H1 (cell line): ENCODE measurements around the gene MRPL45. TPM values are rescaled to one million over a fixed set of nuclear protein-coding genes. Genes with fewer than 3 reads are reported as not detected.
"Not testable (repeated sequence)": the region's sequence is repeated elsewhere in the genome, so short reads cannot be mapped to it uniquely, and the experiment has no call there.

Source experiments
- CTCF ChIA-PET: fragments of 300-600 bp; sonication (Branson Sonifier 250); formaldehyde crosslinking; loops from one replicate; lab custom pipeline; 2021; ENCODE audit not compliant: partially characterized antibody; lab: Charles Lee
- POLR2A ChIA-PET: fragments of 300-600 bp; sonication (Branson Sonifier 250); formaldehyde crosslinking; loops from one replicate; lab custom pipeline; 2021; ENCODE audit warnings: inconsistent platforms; ENCODE audit not compliant: partially characterized antibody; lab: Charles Lee
- DNase-seq, 2 experiments: peaks; one replicate each; pipeline versions ENCODE4 v3.0.0 to v3.0.0-alpha.2; 2010 to 2022; ENCODE audit warnings: low spot score in 2 of 2, low read depth in 1 of 2, mixed read lengths in 1 of 2
- FAIRE-seq: peaks from 2 replicates; lab custom pipeline; 2011; peaks lifted over from hg19 to GRCh38; lab: Jason Lieb, UNC
- H2AFZ ChIP-seq: 2 replicates; pipeline ENCODE4 v1.8.1; 2012; ENCODE audit warnings: low read length, inconsistent platforms
- H2AK5ac ChIP-seq: 2 replicates; pipeline ENCODE4 v1.6.1; 2013; ENCODE audit warnings: low read depth, low read length
- H2BK120ac ChIP-seq: replicated peaks from 2 replicates; pipeline ENCODE3; 2013; ENCODE audit warnings: low read depth, low read length, inconsistent platforms
- H2BK12ac ChIP-seq: 2 replicates; pipeline ENCODE4 v1.6.1; 2013; ENCODE audit warnings: low read depth, low read length
- H2BK15ac ChIP-seq: 2 replicates; pipeline ENCODE4 v1.6.1; 2013; ENCODE audit warnings: low read length
- H2BK20ac ChIP-seq: 2 replicates; pipeline ENCODE4 v1.6.1; 2013; ENCODE audit warnings: low read length
- H2BK5ac ChIP-seq: 2 replicates; pipeline ENCODE4 v1.6.1; 2013; ENCODE audit warnings: low read depth, low read length
- H3K14ac ChIP-seq: 2 replicates; pipeline ENCODE4 v1.6.1; 2013; ENCODE audit warnings: inconsistent platforms; ENCODE audit not compliant: insufficient read length
- H3K18ac ChIP-seq: 2 replicates; pipeline ENCODE4 v1.6.1; 2013; ENCODE audit warnings: low read length; ENCODE audit errors: extremely low read depth
- H3K23ac ChIP-seq: 2 replicates; pipeline ENCODE4 v1.6.1; 2013; ENCODE audit warnings: inconsistent platforms; ENCODE audit not compliant: insufficient read length
- H3K23me2 ChIP-seq: 2 replicates; pipeline ENCODE4 v1.6.1; 2013; ENCODE audit warnings: low read depth, low read length
- H3K27ac ChIP-seq: 2 replicates; pipeline ENCODE4 v1.6.1; 2011; ENCODE audit warnings: low read depth, low read length, inconsistent platforms
- H3K27me3 ChIP-seq, 4 experiments: replicated peaks in 1 of 4; 1 replicate in 1 of 4; 2 replicates in 3 of 4; pipeline versions ENCODE4 v1.6.1 to v1.8.1; 2011 to 2013; ENCODE audit warnings: low read length in 3 of 4, mild to moderate bottlenecking in 3 of 4, inconsistent platforms in 2 of 4, mixed read lengths in 2 of 4, moderate library complexity in 1 of 4; ENCODE audit not compliant: control insufficient read depth in 3 of 4, insufficient read depth in 3 of 4; ENCODE audit errors: extremely low read depth in 1 of 4
- H3K36me3 ChIP-seq, 4 experiments: 2 replicates each; pipeline versions ENCODE4 v1.6.1 to v1.8.1; 2011 to 2013; ENCODE audit warnings: mild to moderate bottlenecking in 4 of 4, low read length in 3 of 4, moderate library complexity in 2 of 4, control low read depth in 1 of 4, inconsistent platforms in 1 of 4; ENCODE audit not compliant: insufficient read depth in 4 of 4, control insufficient read depth in 2 of 4
- H3K4ac ChIP-seq: replicated peaks from 2 replicates; pipeline ENCODE3; 2013; ENCODE audit warnings: low read length, low read depth, mixed read lengths, inconsistent platforms; ENCODE audit not compliant: insufficient read length
- H3K4me1 ChIP-seq, 4 experiments: replicated peaks in 1 of 4; 1 replicate in 1 of 4; 2 replicates in 3 of 4; pipeline versions ENCODE4 v1.6.1 to v1.8.1; 2011 to 2013; ENCODE audit warnings: low read length in 3 of 4, inconsistent platforms in 2 of 4, mixed read lengths in 1 of 4; ENCODE audit not compliant: insufficient read depth in 4 of 4, control insufficient read depth in 3 of 4
- H3K4me2 ChIP-seq, 2 experiments: 2 replicates each; pipeline versions ENCODE4 v1.6.1 to v1.8.1; 2011 to 2013; ENCODE audit warnings: low read depth in 2 of 2, low read length in 2 of 2, control low read depth in 1 of 2, inconsistent platforms in 1 of 2, mild to moderate bottlenecking in 1 of 2; ENCODE audit not compliant: insufficient read depth in 1 of 2
- H3K4me3 ChIP-seq, 4 experiments: fragments of 200-600, 300-600 bp in 1 of 4; sonication (generic), shearing (Covaris generic), sonication (Bioruptor Twin) in 1 of 4; 2 replicates each; pipeline versions ENCODE4 v1.5.1 to v1.8.1; 2011 to 2016; ENCODE audit warnings: low read length in 4 of 4, low read depth in 3 of 4, control low read depth in 2 of 4, inconsistent platforms in 2 of 4, mild to moderate bottlenecking in 2 of 4, mixed read lengths in 1 of 4, moderate library complexity in 1 of 4; ENCODE audit not compliant: insufficient read depth in 2 of 4; ENCODE audit errors: extremely low read depth in 1 of 4
- H3K56ac ChIP-seq: replicated peaks from 2 replicates; pipeline ENCODE3; 2013; ENCODE audit warnings: low read depth, mild to moderate bottlenecking, mixed read lengths, low read length, inconsistent platforms; ENCODE audit not compliant: insufficient read length
- H3K79me1 ChIP-seq: 2 replicates; pipeline ENCODE4 v1.6.1; 2013; ENCODE audit warnings: low read depth, low read length, control low read depth
- H3K79me2 ChIP-seq, 2 experiments: 2 replicates each; pipeline versions ENCODE4 v1.6.1 to v1.8.1; 2012 to 2013; ENCODE audit warnings: low read length in 2 of 2, mild to moderate bottlenecking in 2 of 2, inconsistent platforms in 1 of 2; ENCODE audit not compliant: insufficient read depth in 2 of 2, control insufficient read depth in 1 of 2
- H3K9ac ChIP-seq, 4 experiments: replicated peaks in 1 of 4; 1 replicate in 1 of 4; 2 replicates in 3 of 4; pipeline versions ENCODE4 v1.6.1 to v1.8.1; 2011 to 2013; ENCODE audit warnings: low read depth in 3 of 4, low read length in 3 of 4, control low read depth in 2 of 4, mild to moderate bottlenecking in 2 of 4, moderate library complexity in 2 of 4, inconsistent platforms in 1 of 4; ENCODE audit errors: extremely low read depth in 1 of 4
- H3K9me3 ChIP-seq, 2 experiments: 2 replicates each; pipeline versions ENCODE4 v1.6.1 to v1.8.1; 2012 to 2013; ENCODE audit warnings: mild to moderate bottlenecking in 2 of 2, moderate library complexity in 2 of 2, control low read depth in 1 of 2, inconsistent platforms in 1 of 2, low read depth in 1 of 2, low read length in 1 of 2, mixed read lengths in 1 of 2; ENCODE audit not compliant: insufficient read depth in 2 of 2
- H4K20me1 ChIP-seq, 2 experiments: replicated peaks in 1 of 2; 2 replicates each; pipeline versions ENCODE3 to v1.8.1; 2011 to 2013; ENCODE audit warnings: inconsistent platforms in 2 of 2, low read length in 2 of 2, mild to moderate bottlenecking in 1 of 2; ENCODE audit not compliant: insufficient read depth in 2 of 2, control insufficient read depth in 1 of 2
- H4K5ac ChIP-seq: 2 replicates; pipeline ENCODE4 v1.6.1; 2013; ENCODE audit warnings: low read length, low read depth, mixed read lengths, inconsistent platforms; ENCODE audit not compliant: insufficient read length
- H4K8ac ChIP-seq: 2 replicates; pipeline ENCODE4 v1.8.0; 2013; ENCODE audit warnings: mild to moderate bottlenecking, moderate library complexity, low read length, inconsistent platforms; ENCODE audit not compliant: insufficient read depth; ENCODE audit errors: extremely low read depth
- H4K91ac ChIP-seq: replicated peaks from 2 replicates; pipeline ENCODE3; 2013; ENCODE audit warnings: low read length, mixed read lengths, inconsistent platforms; ENCODE audit not compliant: insufficient read length
- RAD21 ChIP-seq, 2 experiments: IDR thresholded peaks in 1 of 2; conservative IDR thresholded peaks in 1 of 2; 2 replicates each; pipeline ENCODE4 v1.6.1; 2011; ENCODE audit warnings: low read depth in 2 of 2, low read length in 2 of 2, improper control_type of control experiment in 1 of 2, inconsistent platforms in 1 of 2, mild to moderate bottlenecking in 1 of 2, moderate library complexity in 1 of 2
- WGBS, 2 experiments: shearing (Covaris generic) in 1 of 2; methylation state at CpG; one replicate each; pipeline versions ENCODE4 v1.1.6 to v1.1.7; 2013 to 2015; ENCODE audit warnings: low lambda C conversion rate in 2 of 2, mixed read lengths in 2 of 2, inconsistent platforms in 1 of 2, low coverage in 1 of 2, missing lambda C conversion rate in 1 of 2; ENCODE audit not compliant: insufficient replicate concordance in 2 of 2, insufficient coverage in 1 of 2, insufficient read length in 1 of 2; ENCODE audit errors: extremely low coverage in 1 of 2, missing lambda C conversion rate in 1 of 2; 5-methylcytosine and 5-hydroxymethylcytosine counted together
- polyA plus RNA-seq, 7 experiments: library from polyadenylated mRNA; depleted of rRNA in 3 of 7; stranded (reverse) in 5 of 7; unstranded in 2 of 7; fragments of >200 nt in 5 of 7; fragments of 200-250 nt in 2 of 7; gene quantifications; 1 replicate in 5 of 7; 2 replicates in 1 of 7; 4 replicates in 1 of 7; pipeline versions ENCODE4 v1.2.1 to v1.2.3, GENCODE V29; 2011 to 2013; ENCODE audit warnings: missing spikeins in 2 of 7, mixed read lengths in 2 of 7
- total RNA-seq: library from RNA; stranded (reverse); fragmentation: NEBNext Ultra II Directional; extraction: Animal tissue kit (Norgen Biotek cat#: 25700); gene quantifications from 2 replicates; pipeline ENCODE4 v1.2.1, GENCODE V29; 2021
- TF ChIP-seq, protein P1 (sequence below), 3 experiments: IDR thresholded peaks; 1 replicate in 2 of 3; 2 replicates in 1 of 3; pipeline versions ENCODE4 v1.5.1 to v1.6.1; 2011; ENCODE audit warnings: low read length in 3 of 3, mild to moderate bottlenecking in 3 of 3, inconsistent platforms in 2 of 3, low read depth in 1 of 3, moderate library complexity in 1 of 3; ENCODE audit not compliant: insufficient read depth in 1 of 3; ENCODE audit errors: control extremely low read depth in 1 of 3

Gene MRPL45
- total and polyA plus RNA-seq, 2 of the 8 experiments (the other 6 are each of a cell fraction or from before 2014, with no cell fraction given): 65.6 to 71.7 TPM

DNA sequence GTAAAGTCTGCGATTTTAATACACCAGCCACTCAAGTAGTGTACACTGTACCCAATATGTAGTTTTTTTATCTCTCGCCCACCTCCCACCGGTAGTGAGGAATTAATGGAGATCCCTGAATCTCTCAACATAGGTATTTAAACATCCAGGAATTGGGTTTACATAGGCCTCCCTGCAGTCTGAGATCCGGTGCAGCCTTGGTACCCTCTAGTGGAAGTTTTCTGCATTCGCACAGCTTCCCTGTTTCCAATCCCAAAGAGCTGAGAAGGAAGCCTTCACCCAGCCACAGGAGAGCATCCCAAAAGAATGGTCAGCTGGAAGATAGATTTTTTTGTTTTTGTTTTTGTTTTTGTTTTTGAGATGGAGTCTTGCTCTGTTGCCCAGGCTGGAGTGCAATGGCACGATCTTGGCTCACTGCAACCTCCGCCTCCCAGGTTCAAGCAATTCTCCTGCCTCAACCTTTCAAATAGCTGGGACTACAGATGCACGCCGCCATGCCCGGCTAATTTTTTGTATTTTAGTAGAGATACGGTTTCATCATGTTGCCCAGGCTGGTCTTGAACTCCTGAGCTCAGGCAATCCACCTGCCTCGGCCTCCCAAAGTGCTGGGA lies 8.6 kb upstream of the MRPL45 start:
- H3K36me3 ChIP-seq, H2AFZ ChIP-seq, H3K79me2 ChIP-seq, FAIRE-seq, H3K9me3 ChIP-seq, H4K20me1 ChIP-seq, H2BK15ac ChIP-seq, H3K4ac ChIP-seq, H3K4me1 ChIP-seq, H3K4me2 ChIP-seq, H3K18ac ChIP-seq, H3K79me1 ChIP-seq, H3K23me2 ChIP-seq, DNase-seq, H3K23ac ChIP-seq, H2BK20ac ChIP-seq, H2BK120ac ChIP-seq, POLR2A ChIA-PET, H3K56ac ChIP-seq, H2AK5ac ChIP-seq, H2BK12ac ChIP-seq, H4K8ac ChIP-seq, H3K4me3 ChIP-seq, H3K27ac ChIP-seq, H3K9ac ChIP-seq, H4K91ac ChIP-seq, H4K5ac ChIP-seq, H3K14ac ChIP-seq, H2BK5ac ChIP-seq, H3K27me3 ChIP-seq: not testable (repeated sequence)
- TF ChIP-seq, protein P1, sequence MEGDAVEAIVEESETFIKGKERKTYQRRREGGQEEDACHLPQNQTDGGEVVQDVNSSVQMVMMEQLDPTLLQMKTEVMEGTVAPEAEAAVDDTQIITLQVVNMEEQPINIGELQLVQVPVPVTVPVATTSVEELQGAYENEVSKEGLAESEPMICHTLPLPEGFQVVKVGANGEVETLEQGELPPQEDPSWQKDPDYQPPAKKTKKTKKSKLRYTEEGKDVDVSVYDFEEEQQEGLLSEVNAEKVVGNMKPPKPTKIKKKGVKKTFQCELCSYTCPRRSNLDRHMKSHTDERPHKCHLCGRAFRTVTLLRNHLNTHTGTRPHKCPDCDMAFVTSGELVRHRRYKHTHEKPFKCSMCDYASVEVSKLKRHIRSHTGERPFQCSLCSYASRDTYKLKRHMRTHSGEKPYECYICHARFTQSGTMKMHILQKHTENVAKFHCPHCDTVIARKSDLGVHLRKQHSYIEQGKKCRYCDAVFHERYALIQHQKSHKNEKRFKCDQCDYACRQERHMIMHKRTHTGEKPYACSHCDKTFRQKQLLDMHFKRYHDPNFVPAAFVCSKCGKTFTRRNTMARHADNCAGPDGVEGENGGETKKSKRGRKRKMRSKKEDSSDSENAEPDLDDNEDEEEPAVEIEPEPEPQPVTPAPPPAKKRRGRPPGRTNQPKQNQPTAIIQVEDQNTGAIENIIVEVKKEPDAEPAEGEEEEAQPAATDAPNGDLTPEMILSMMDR (IDR thresholded peaks at IDR 0.05; ENCODE audit: control extremely low read depth in 1 of 3, insufficient read depth in 1 of 3, low read depth in 1 of 3, low read length in 3 of 3): peak in 2 of 3 experiments; percentile 10 to 27; a peak in 2 of 4 replicates
- TF ChIP-seq RAD21 (IDR thresholded peaks at IDR 0.05 in 1 of 2, conservative IDR thresholded peaks at IDR 0.05 in 1 of 2; ENCODE audit: low read depth in 2 of 2, low read length in 2 of 2): peak; percentile 39 to 43; a peak in 3 of 4 replicates
- 59% methylated on average over 9 of the region's 12 CpGs; no CpG with 5 or more reads in 1 of the 2 experiments for WGBS, 2 experiments
- CTCF ChIA-PET: interaction anchor here (0.6 to 1.4 kb wide), 2 partner anchors 54 to 91 kb away, joined by 3 to 4 read pairs; no protein-coding TSS in a partner anchor
